Mammary epithelial cell (primary cell): ENCODE results near the gene MTSS2.
"Not testable (repeated sequence)": the region's sequence is repeated elsewhere in the genome, so short reads cannot be mapped to it uniquely, and the experiment has no call there.

Experiments
- CTCF ChIP-seq, 2 donors: IDR thresholded peaks in 1 of 2; conservative IDR thresholded peaks in 1 of 2; 2 replicates each; pipeline ENCODE4 v1.5.1; 2011 to 2012; ENCODE audit warnings: inconsistent platforms in 2 of 2, low read length in 2 of 2, mild to moderate bottlenecking in 2 of 2, control low read depth in 1 of 2, low read depth in 1 of 2; ENCODE audit not compliant: insufficient read depth in 1 of 2; ENCODE audit errors: extremely low read depth in 1 of 2
- EZH2 ChIP-seq: IDR thresholded peaks from 2 replicates; pipeline ENCODE4 v1.6.1; 2012; ENCODE audit warnings: low read length, inconsistent platforms, borderline replicate concordance

GRCh38 chr16:70670938-70671337 is 14.9 kb downstream of the MTSS2 start:
- not testable (repeated sequence) for TF ChIP-seq CTCF (conservative IDR thresholded peaks at IDR 0.05 in 1 of 2, IDR thresholded peaks at IDR 0.05 in 1 of 2; ENCODE audit: extremely low read depth in 1 of 2, insufficient read depth in 1 of 2, low read depth in 1 of 2, low read length in 2 of 2); EZH2
